Spinal cord (tissue), 10 donors: ENCODE data around the gene ZNF532. TPM values are rescaled to one million over a fixed set of nuclear protein-coding genes. Genes with fewer than 3 reads are reported as not detected.

ENCODE experiments used
- DNase-seq, 6 donors: peaks; one replicate each; pipeline versions ENCODE4 v3.0.0 to v3.0.0-alpha.2; 2013 to 2015; ENCODE audit warnings: low spot score in 6 of 6, low read depth in 4 of 6
- H3K27ac ChIP-seq: one replicate; pipeline ENCODE4 v1.5.1; 2013; ENCODE audit warnings: low read depth, low read length, control low read depth
- H3K27me3 ChIP-seq: one replicate; pipeline ENCODE4 v1.6.1; 2013; ENCODE audit warnings: low read length; ENCODE audit not compliant: control insufficient read depth, insufficient read depth
- H3K36me3 ChIP-seq: one replicate; pipeline ENCODE4 v1.6.1; 2013; ENCODE audit warnings: low read length; ENCODE audit not compliant: control insufficient read depth, insufficient read depth
- H3K4me1 ChIP-seq: one replicate; pipeline ENCODE4 v1.6.1; 2013; ENCODE audit warnings: low read length; ENCODE audit not compliant: control insufficient read depth, insufficient read depth
- H3K4me3 ChIP-seq: one replicate; pipeline ENCODE4 v1.5.1; 2013; ENCODE audit warnings: low read depth, low read length, control low read depth
- H3K9me3 ChIP-seq: one replicate; pipeline ENCODE4 v1.6.1; 2013; ENCODE audit warnings: low read length; ENCODE audit not compliant: control insufficient read depth, insufficient read depth
- WGBS: methylation state at CpG from one replicate; pipeline ENCODE4 v1.1.5; 2013; ENCODE audit warnings: missing lambda C conversion rate; ENCODE audit not compliant: insufficient coverage; 5-methylcytosine and 5-hydroxymethylcytosine counted together
- polyA plus RNA-seq, 2 donors: library from polyadenylated mRNA; unstranded; fragments of 120-200 nt; gene quantifications; one replicate each; pipeline ENCODE4 v1.2.1, GENCODE V29; 2013; ENCODE audit not compliant: insufficient read length in 2 of 2
- total RNA-seq, 2 donors: library from RNA; depleted of rRNA in 1 of 2; stranded (reverse); fragments of 120-200 nt in 1 of 2; fragments of >200 nt in 1 of 2; gene quantifications; one replicate each; pipeline versions ENCODE4 v1.2.3 to v1.2.4, GENCODE V29; 2013 to 2014
- donor health status: healthy.

ZNF532 gene
- total and polyA plus RNA-seq, 4 donors: 106 to 147 (median 122) TPM

- Histone ChIP-seq H3K27ac (no peak overlapping the region), H3K36me3 (peaks cover 11% of the 10 kb centered on the region), H3K4me3 (no peak overlapping the region), H3K27me3 (no peaks in the 10 kb centered on the region), H3K9me3 (no peaks in the 10 kb centered on the region), H3K4me1 (no peaks in the 10 kb centered on the region)
- peak in 1 of 6 donors; percentile 65 for DNase-seq
- WGBS: 92% methylated on average over 13 of the region's 14 CpGs
Measured at GRCh38 chr18:58960946-58961722, 96.5 kb downstream of the ZNF532 start.

DNA sequence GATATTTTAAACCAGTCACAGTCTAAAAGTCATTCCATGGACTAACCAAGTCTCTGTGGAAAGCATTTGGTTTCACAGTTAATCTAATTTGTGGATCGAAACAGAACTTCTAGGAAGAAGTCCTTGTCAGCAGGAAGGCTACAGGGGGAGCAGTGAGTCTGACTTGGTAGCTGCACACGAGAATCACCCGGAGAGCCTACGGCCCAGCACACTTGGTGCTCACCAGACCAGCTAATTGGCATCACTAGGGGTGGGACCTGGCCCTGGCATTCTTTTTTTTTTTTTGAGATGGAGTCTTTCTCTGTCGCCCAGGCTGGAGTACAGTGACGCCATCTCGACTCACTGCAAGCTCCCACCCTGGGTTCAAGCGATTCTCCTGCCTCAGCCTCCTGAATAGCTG, 97.7 kb downstream of the ZNF532 start:
- H3K36me3 ChIP-seq: peaks cover 14% of the 10 kb centered on the region
- 87% methylated on average over 3 of the region's 8 CpGs for WGBS
- H3K4me1 ChIP-seq: peaks cover under 1% of the 10 kb centered on the region
- H3K9me3 ChIP-seq: no peaks in the 10 kb centered on the region
- no peak for DNase-seq
- H3K27ac ChIP-seq: no peak overlapping the region
- H3K4me3 ChIP-seq: no peak overlapping the region
- H3K27me3 ChIP-seq: no peaks in the 10 kb centered on the region

- no peak for DNase-seq
- Histone ChIP-seq H3K27ac (no peak overlapping the region), H3K9me3 (no peaks in the 10 kb centered on the region), H3K27me3 (no peaks in the 10 kb centered on the region), H3K36me3 (peaks cover 25% of the 10 kb centered on the region), H3K4me1 (peaks cover 9% of the 10 kb centered on the region), H3K4me3 (no peak overlapping the region)
- WGBS: 68% methylated on average over 4 of the region's 5 CpGs
Measured at GRCh38 chr18:58965291-58966004, 100.8 kb downstream of the ZNF532 start.

DNA sequence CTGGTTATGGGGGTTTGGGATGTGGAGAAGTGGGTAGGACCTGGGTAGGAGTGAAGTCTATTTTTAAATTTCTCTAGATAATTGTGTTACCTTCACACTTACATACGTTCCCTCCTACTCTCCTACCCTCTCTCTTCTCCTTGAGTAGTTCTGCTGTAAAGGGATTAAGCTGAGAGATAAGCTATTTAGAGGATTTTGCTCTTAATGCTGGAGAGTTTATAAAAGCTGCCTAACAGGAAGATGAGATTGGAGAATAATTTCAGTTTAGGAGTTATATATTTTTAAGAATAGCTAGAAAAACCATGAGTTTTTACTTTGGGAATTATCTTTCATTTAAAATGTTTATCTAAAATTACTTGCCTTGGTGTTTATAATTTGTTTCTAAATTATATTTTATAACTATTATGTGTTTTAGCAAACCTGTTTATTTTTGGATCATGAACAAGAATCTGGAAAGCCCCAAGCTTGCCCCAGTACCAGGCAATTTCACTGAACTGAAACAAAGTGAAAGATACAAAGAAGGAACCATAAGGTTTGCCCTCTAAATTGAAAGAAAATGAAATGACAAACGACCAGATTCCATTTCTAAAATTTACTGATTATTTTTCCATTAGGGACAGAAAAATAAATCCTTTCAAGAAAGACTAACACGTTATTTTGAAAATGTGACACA, 101.5 kb downstream of the ZNF532 start:
- Histone ChIP-seq H3K27me3 (no peaks in the 10 kb centered on the region), H3K36me3 (peaks cover 25% of the 10 kb centered on the region), H3K27ac (no peak overlapping the region), H3K4me3 (no peak overlapping the region), H3K4me1 (peaks cover 12% of the 10 kb centered on the region), H3K9me3 (no peaks in the 10 kb centered on the region)
- no CpG with 5 or more reads among the region's 3 CpGs for WGBS
- DNase-seq: peak in 1 of 6 donors; percentile 41

DNA sequence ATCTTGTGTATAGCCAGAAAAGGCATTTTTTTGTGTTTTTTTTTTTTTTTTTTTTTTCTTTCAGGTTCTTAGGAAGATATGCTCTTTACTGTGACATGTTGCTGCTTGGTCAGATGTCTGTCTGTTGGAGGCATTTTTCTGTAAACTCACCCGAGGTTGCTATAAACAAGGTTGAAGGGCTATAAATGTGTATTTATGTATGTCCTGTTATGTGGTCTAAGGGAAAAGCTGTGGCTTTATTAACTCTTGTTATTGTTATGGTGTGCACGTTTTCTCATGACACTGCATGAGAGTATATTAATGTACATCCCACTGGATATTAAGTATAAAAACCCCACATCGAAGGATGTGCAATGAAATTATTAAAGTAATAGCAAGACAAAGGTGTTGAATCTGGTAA, 102.0 kb downstream of the ZNF532 start:
- WGBS: 63% methylated on average over 1 of the region's 3 CpGs
- peak in 1 of 6 donors; percentile 61 for DNase-seq
- no peak overlapping the region for H3K27ac ChIP-seq
- no peaks in the 10 kb centered on the region for H3K27me3 ChIP-seq
- no peaks in the 10 kb centered on the region for H3K9me3 ChIP-seq
- H3K4me1 ChIP-seq: peaks cover 12% of the 10 kb centered on the region
- H3K4me3 ChIP-seq: no peak overlapping the region
- H3K36me3 ChIP-seq: peaks cover 25% of the 10 kb centered on the region

DNA sequence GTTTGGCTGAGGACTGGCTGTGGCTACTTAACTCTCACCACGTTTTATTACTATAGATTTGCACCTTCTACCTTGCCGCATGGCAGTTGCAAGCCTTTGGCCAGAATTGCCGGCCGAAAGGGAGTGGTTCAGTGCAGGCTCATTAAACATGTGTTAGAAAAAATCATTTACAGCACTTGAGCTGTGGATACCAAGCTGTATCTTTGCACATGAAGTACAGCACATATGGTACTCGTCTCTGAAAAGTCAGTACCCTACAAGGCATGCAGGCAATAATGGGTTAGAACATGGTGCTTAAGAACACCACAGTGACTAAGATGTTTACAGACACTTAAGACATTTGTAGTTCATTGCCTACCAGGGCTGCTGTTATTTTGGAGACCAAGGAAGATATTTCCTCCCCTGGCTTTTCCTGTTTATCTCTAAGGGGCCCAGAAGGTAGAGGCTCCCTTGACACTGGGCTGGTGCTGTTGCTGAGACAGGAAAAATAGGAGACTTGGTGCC, 103.1 kb downstream of the ZNF532 start:
- H3K4me1 ChIP-seq: peaks cover 12% of the 10 kb centered on the region
- H3K36me3 ChIP-seq: peaks cover 20% of the 10 kb centered on the region
- H3K4me3 ChIP-seq: no peak overlapping the region
- no peak overlapping the region for H3K27ac ChIP-seq
- WGBS: 83% methylated on average over 2 of the region's 5 CpGs
- no peaks in the 10 kb centered on the region for H3K27me3 ChIP-seq
- H3K9me3 ChIP-seq: no peaks in the 10 kb centered on the region
- peak in 1 of 6 donors; percentile 47 for DNase-seq

DNA sequence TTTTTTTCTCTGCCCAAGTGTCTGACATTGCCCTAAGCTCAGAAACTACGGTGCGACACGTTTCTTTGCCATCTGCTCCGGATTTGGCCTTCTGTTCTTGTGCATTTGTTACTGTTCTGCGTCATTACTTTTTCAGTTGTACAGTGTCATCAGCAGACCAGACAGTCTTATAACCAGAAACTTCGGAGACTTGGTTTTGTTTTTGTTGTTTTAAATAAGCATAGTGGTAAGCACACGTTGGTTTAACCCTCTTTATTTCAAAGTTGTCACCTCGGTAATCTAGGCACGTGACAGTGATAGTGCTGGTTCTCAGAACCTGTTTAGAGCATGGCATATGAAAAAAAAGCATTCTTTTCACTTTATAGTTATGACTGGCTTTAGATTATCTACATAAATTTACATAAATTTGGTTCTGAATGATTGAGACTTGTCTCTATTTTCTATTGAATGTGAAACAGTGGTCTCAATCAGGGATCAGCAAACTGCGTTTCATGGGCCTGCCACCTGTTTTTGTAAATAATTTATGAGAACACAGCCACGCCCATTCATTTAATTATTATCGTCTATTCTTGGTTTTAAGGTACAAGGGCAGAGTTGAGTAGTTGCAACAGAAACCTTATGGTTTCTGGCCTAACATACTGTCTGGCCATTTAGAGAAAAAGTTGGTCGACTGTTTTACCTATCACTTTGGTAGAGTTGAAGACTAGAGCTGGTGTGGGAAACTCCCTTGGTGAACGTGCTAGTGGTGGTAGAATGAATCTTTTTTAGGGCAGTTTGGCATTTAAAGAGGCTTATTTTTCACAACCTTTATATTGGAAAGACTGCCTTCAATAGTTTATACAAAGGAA, 106.5 kb downstream of the ZNF532 start:
- 89% methylated on average over 5 of the region's 14 CpGs for WGBS
- DNase-seq: peak in 2 of 6 donors; percentile 58 to 76

DNA sequence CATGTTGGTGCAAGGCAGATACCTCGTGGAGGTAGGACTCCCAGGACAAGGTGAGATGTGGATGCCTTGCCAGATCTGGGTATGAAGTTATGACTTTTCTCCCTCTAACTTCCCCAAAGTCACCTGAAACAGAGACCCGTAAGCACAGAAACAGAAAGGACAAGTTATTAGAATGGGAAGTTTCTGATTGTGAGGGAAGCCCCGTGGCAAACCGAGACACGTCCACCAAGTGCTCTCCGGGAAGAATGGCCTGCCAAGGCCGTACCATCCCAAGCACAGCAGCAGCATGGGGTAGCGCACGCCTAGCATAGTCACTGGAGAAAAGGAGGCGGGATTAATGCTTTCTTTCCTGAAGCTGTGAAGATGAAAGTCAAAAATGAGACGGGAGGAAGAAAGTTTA, 110.6 kb downstream of the ZNF532 start:
- WGBS: 53% methylated on average over 7 of the region's 11 CpGs
- Histone ChIP-seq H3K27ac (peak overlapping the region; percentile 4), H3K4me3 (no peak overlapping the region), H3K36me3 (peaks cover 19% of the 10 kb centered on the region), H3K9me3 (no peaks in the 10 kb centered on the region), H3K4me1 (peaks cover 11% of the 10 kb centered on the region), H3K27me3 (no peaks in the 10 kb centered on the region)
- no peak for DNase-seq

More for the DNA sequence above, 106.5 kb downstream of the ZNF532 start:
- no peaks in the 10 kb centered on the region for H3K27me3 ChIP-seq
- peaks cover 16% of the 10 kb centered on the region for H3K4me1 ChIP-seq
- no peak overlapping the region for H3K27ac ChIP-seq
- peaks cover 27% of the 10 kb centered on the region for H3K36me3 ChIP-seq
- H3K9me3 ChIP-seq: no peaks in the 10 kb centered on the region
- no peak overlapping the region for H3K4me3 ChIP-seq

DNA sequence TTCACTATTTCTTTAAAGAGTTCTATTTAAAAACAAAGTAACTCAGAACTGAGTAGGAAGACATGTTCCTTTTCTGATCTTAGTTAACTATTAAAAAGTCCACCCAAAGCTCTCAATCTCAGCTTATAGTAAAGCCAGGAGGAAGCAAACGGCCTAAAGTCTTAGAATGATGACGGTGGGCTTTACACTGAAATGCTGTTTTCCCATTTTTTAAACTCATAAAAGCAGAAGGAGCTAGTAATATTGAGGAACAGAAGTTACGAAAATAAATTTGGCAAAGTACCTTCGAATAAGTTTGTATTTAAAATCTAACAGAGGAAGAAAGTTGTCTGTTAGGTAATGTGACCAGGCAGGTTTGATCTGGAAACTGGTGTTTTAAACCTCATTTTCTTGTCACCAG, 111.1 kb downstream of the ZNF532 start:
- Histone ChIP-seq H3K27ac (no peak overlapping the region), H3K9me3 (no peaks in the 10 kb centered on the region), H3K27me3 (no peaks in the 10 kb centered on the region), H3K4me1 (peaks cover 8% of the 10 kb centered on the region), H3K4me3 (no peak overlapping the region), H3K36me3 (peaks cover 19% of the 10 kb centered on the region)
- no peak for DNase-seq
- no CpG with 5 or more reads among the region's 4 CpGs for WGBS
